Sigmoid colon (tissue), 7 donors: ENCODE results near the gene AP1M1. TPM values are rescaled to one million over a fixed set of nuclear protein-coding genes. Genes with fewer than 3 reads are reported as not detected.

ENCODE experiments used
- DNase-seq: peaks from one replicate; pipeline ENCODE4 v3.0.0-alpha.2; 2019
- H3K27ac ChIP-seq, 4 donors: fragments of 200-600 bp; sonication (generic); one replicate each; pipeline ENCODE4 v1.5.1; 2016 to 2019; ENCODE audit warnings: mild to moderate bottlenecking in 1 of 4
- H3K27me3 ChIP-seq, 3 donors: fragments of 200-600 bp; sonication (generic); one replicate each; pipeline ENCODE4 v1.5.1; 2019; ENCODE audit warnings: mild to moderate bottlenecking in 1 of 3
- H3K36me3 ChIP-seq, 4 donors: fragments of 200-600 bp; sonication (generic); one replicate each; pipeline ENCODE4 v1.5.1; 2016 to 2019
- H3K4me1 ChIP-seq, 4 donors: fragments of 200-600 bp; sonication (generic); one replicate each; pipeline ENCODE4 v1.5.1; 2017 to 2019
- H3K4me3 ChIP-seq, 4 donors: fragments of 200-600 bp; sonication (generic); one replicate each; pipeline ENCODE4 v1.5.1; 2017 to 2019; ENCODE audit warnings: mild to moderate bottlenecking in 2 of 4, moderate library complexity in 1 of 4
- H3K9me3 ChIP-seq, 4 donors: fragments of 200-600 bp in 3 of 4; sonication (generic) in 3 of 4; one replicate each; pipeline versions ENCODE4 v1.5.1 to v1.6.1; 2013 to 2019
- EP300 ChIP-seq, 4 donors: sonication (generic); formaldehyde crosslinking; IDR thresholded peaks; one replicate each; pipeline ENCODE4 v1.6.1; 2017; ENCODE audit warnings: antibody characterized with exemption in 4 of 4
- POLR2A ChIP-seq, 2 donors: fragments of 450-650 bp; IDR thresholded peaks; one replicate each; pipeline ENCODE4 v1.6.1; 2016; ENCODE audit warnings: antibody characterized with exemption in 2 of 2, mild to moderate bottlenecking in 2 of 2, moderate library complexity in 2 of 2
- POLR2AphosphoS5 ChIP-seq, 4 donors: sonication (generic); formaldehyde crosslinking; IDR thresholded peaks; one replicate each; pipeline ENCODE4 v1.6.1; 2017; ENCODE audit warnings: antibody characterized with exemption in 4 of 4
- WGBS, 2 donors: extraction: QIAGEN DNeasy Blood & Tissue Kit; methylation state at CpG; one replicate each; pipeline ENCODE4 v1.1.7; 2013; 5-methylcytosine and 5-hydroxymethylcytosine counted together
- intact Hi-C: fragments of 100-400 bp; cut with DNase I; formaldehyde crosslinking; loops from one replicate; pipeline ENCODE4 v1.15.1; 2023
- polyA plus RNA-seq, 3 donors: library from polyadenylated mRNA; stranded (reverse); fragments of 200-250 nt; gene quantifications; one replicate each; pipeline ENCODE4 v1.2.3, GENCODE V29; 2013
- total RNA-seq, 4 donors: library from RNA; depleted of rRNA; stranded (reverse); fragments of >200 nt; gene quantifications; one replicate each; pipeline ENCODE4 v1.1.0, GENCODE V29; 2016
- TF ChIP-seq, protein P1 (sequence below), 4 experiments: fragments of 450-650 bp in 3 of 4; fragments of 200-600 bp in 1 of 4; IDR thresholded peaks; one replicate each; pipeline ENCODE4 v1.5.1; 2016 to 2019; ENCODE audit warnings: antibody characterized with exemption in 4 of 4, mild to moderate bottlenecking in 3 of 4, moderate library complexity in 2 of 4
- donor health status: healthy with polysubstance abuse.
- donor health status: Bipolar disorder and iron deficiency.
- donor health status: healthy.

Gene AP1M1
- total and polyA plus RNA-seq, 7 donors = 18.7 to 63.7 (median 57.1) TPM

- Histone ChIP-seq H3K4me3 (no peak overlapping the region), H3K27ac (no peak overlapping the region), H3K27me3 (no peaks in the 10 kb centered on the region), H3K4me1 (peaks cover 0 to 7% (median 0%) of the 10 kb centered on the region in 4 donors), H3K36me3 (no peaks in the 10 kb centered on the region), H3K9me3 (no peaks in the 10 kb centered on the region)
- 74 to 88% methylated on average over 10 of the region's 10 CpGs for WGBS, 2 donors
- intact Hi-C loops = loop anchor here (5.0 kb wide), 1 partner anchor 77 kb away; no protein-coding TSS in a partner anchor
- TF ChIP-seq, protein P1, sequence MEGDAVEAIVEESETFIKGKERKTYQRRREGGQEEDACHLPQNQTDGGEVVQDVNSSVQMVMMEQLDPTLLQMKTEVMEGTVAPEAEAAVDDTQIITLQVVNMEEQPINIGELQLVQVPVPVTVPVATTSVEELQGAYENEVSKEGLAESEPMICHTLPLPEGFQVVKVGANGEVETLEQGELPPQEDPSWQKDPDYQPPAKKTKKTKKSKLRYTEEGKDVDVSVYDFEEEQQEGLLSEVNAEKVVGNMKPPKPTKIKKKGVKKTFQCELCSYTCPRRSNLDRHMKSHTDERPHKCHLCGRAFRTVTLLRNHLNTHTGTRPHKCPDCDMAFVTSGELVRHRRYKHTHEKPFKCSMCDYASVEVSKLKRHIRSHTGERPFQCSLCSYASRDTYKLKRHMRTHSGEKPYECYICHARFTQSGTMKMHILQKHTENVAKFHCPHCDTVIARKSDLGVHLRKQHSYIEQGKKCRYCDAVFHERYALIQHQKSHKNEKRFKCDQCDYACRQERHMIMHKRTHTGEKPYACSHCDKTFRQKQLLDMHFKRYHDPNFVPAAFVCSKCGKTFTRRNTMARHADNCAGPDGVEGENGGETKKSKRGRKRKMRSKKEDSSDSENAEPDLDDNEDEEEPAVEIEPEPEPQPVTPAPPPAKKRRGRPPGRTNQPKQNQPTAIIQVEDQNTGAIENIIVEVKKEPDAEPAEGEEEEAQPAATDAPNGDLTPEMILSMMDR (IDR thresholded peaks at IDR 0.05) = no peak
- TF ChIP-seq POLR2AphosphoS5 (IDR thresholded peaks at IDR 0.05) = no peak
- TF ChIP-seq POLR2A (IDR thresholded peaks at IDR 0.05) = no peak
- no peak for TF ChIP-seq EP300 (IDR thresholded peaks at IDR 0.05)
- DNase-seq = no peak
Observed at GRCh38 chr19:16249826-16250404, 52.2 kb downstream of the AP1M1 start.

DNA sequence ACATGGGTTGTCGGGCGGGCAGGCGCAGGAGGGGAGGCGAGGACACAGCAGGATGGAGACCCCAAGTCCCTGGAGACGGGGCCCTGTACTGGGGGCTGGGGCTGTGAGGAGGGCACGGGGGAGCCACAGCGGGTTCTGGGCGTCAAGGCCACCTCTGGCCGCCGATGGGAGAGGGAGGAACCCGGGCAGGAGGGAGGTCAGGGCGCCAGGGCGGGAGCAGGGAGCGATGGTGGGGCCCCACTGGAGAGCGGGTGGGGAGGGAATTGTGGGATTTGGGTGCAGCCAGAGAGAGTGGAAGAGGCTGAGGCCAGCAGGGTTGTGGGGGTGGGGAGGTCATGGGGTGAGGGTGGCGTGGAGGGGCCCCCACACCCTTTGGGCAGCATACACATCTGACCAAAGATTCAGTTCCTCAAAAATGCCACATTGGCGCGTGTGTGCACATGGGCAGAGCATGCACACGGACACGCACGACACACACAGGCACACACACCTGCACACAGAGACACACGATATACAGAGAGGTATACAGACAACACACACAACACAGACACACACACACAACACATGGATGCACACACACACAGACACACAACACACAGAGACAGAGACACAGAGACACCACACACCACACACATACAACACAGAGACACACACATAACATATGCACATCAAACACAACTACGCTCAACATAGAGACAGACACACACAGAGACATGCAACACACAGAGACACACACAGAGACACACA is 54.9 kb downstream of the AP1M1 start:
- no peak for TF ChIP-seq POLR2A (IDR thresholded peaks at IDR 0.05)
- peak in 1 of 4 donors; percentile 34 for TF ChIP-seq EP300 (IDR thresholded peaks at IDR 0.05)
- TF ChIP-seq, protein P1 (IDR thresholded peaks at IDR 0.05) = no peak
- H3K9me3 ChIP-seq = no peaks in the 10 kb centered on the region
- no peaks in the 10 kb centered on the region for H3K36me3 ChIP-seq
- peak; percentile 78 for DNase-seq
- H3K27me3 ChIP-seq = no peaks in the 10 kb centered on the region
- 84 to 87% methylated on average over 23 of the region's 23 CpGs for WGBS, 2 donors
- H3K27ac ChIP-seq = no peak overlapping the region
- intact Hi-C loops = no loop called here
- no peak overlapping the region for H3K4me3 ChIP-seq
- H3K4me1 ChIP-seq = peaks cover 0 to 3% (median 0%) of the 10 kb centered on the region in 4 donors

GRCh38 chr19:16254851-16255408 is 57.2 kb downstream of the AP1M1 start:
- intact Hi-C loops = no loop called here
- Histone ChIP-seq H3K27ac (peak overlapping the region in 1 of 4 donors; percentile 42), H3K4me3 (no peak overlapping the region), H3K27me3 (no peaks in the 10 kb centered on the region), H3K36me3 (no peaks in the 10 kb centered on the region), H3K4me1 (no peaks in the 10 kb centered on the region), H3K9me3 (no peaks in the 10 kb centered on the region)
- 94 to 96% methylated on average over 6 of the region's 6 CpGs for WGBS, 2 donors
- no peak for DNase-seq
- TF ChIP-seq, protein P1 (IDR thresholded peaks at IDR 0.05) = no peak
- no peak for TF ChIP-seq EP300 (IDR thresholded peaks at IDR 0.05)
- TF ChIP-seq POLR2AphosphoS5 (IDR thresholded peaks at IDR 0.05) = no peak
- TF ChIP-seq POLR2A (IDR thresholded peaks at IDR 0.05) = no peak

GRCh38 chr19:16257509-16258002 is 59.8 kb downstream of the AP1M1 start:
- no peaks in the 10 kb centered on the region for H3K4me1 ChIP-seq
- WGBS, 2 donors = 87 to 90% methylated on average over 8 of the region's 8 CpGs
- H3K9me3 ChIP-seq = no peaks in the 10 kb centered on the region
- TF ChIP-seq POLR2A (IDR thresholded peaks at IDR 0.05) (no peak), EP300 (IDR thresholded peaks at IDR 0.05) (no peak), POLR2AphosphoS5 (IDR thresholded peaks at IDR 0.05) (no peak)
- TF ChIP-seq, protein P1 (IDR thresholded peaks at IDR 0.05) = no peak
- H3K27ac ChIP-seq = peak overlapping the region; percentile 47 to 72 (median 66)
- intact Hi-C loops = no loop called here
- DNase-seq = no peak
- H3K36me3 ChIP-seq = no peaks in the 10 kb centered on the region
- H3K27me3 ChIP-seq = no peaks in the 10 kb centered on the region
- no peak overlapping the region for H3K4me3 ChIP-seq
